Brain microvascular endothelial cell (primary cell): ENCODE measurements around the gene MGAT3.

Source experiments
- DNase-seq: peaks from one replicate; pipeline ENCODE4 v3.0.0-alpha.2; 2020
- H3K27ac ChIP-seq: fragments of 250-450 bp; sonication (Bioruptor Pico); 2 replicates; pipeline ENCODE4 v1.5.1; 2020; ENCODE audit warnings: mild to moderate bottlenecking, moderate library complexity
- H3K27me3 ChIP-seq: fragments of 250-450 bp; sonication (Bioruptor Pico); replicated peaks from 2 replicates; pipeline ENCODE4 v1.5.1; 2020; ENCODE audit warnings: mild to moderate bottlenecking
- H3K36me3 ChIP-seq: fragments of 250-450 bp; sonication (Bioruptor Pico); replicated peaks from 2 replicates; pipeline ENCODE4 v1.5.1; 2020; ENCODE audit warnings: mild to moderate bottlenecking
- H3K4me3 ChIP-seq: 2 replicates; pipeline ENCODE4 v1.5.1; 2011; ENCODE audit warnings: low read depth, mild to moderate bottlenecking, control low read depth, low read length, moderate library complexity
- in situ Hi-C: cut with HindIII; loops from 2 replicates; pipeline ENCODE4 v1.10.0; 2017; ENCODE audit warnings: low sequenced_read_pairs, low pct_ligation_motif_present
- TF ChIP-seq, protein P1 (sequence below): IDR thresholded peaks from 2 replicates; pipeline ENCODE4 v1.5.1; 2011; ENCODE audit warnings: low read depth, mild to moderate bottlenecking, moderate library complexity, low read length, control low read depth, inconsistent platforms; ENCODE audit errors: missing control alignments

Gene MGAT3

DNA sequence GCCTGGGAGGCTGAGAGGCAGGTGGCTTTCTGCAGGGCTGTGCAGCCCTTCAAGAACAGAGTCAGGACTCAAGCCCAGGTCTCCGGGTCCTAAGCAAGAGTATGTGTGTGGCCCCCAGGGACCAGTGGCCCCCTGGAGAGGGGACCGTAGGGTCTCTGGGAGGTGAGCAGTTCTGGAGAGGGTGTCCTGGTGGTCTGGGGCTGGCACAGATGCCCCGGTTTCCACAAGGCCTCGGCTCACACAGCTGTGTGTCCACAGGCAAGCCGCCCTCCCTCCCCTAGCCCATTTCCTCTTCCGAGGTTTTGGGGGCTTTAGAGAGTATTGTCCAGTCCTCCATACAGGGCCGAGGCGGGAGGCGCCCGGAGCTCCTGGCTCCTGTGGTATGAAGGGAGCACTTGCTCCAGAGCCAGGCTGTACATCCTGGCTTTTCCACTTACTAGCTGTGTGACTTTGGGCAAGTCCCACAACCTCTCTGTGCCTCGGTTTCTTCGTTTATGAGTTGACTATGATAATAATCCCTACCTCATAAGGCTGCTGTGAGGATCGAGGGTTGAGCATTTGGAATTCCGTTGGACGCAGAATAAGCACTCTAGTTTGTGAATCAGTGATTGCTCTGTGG is 79.1 kb downstream of the MGAT3 start:
- no peak overlapping the region for H3K27ac ChIP-seq
- no peak overlapping the region for H3K4me3 ChIP-seq
- H3K27me3 ChIP-seq = no peaks in the 10 kb centered on the region
- TF ChIP-seq, protein P1, sequence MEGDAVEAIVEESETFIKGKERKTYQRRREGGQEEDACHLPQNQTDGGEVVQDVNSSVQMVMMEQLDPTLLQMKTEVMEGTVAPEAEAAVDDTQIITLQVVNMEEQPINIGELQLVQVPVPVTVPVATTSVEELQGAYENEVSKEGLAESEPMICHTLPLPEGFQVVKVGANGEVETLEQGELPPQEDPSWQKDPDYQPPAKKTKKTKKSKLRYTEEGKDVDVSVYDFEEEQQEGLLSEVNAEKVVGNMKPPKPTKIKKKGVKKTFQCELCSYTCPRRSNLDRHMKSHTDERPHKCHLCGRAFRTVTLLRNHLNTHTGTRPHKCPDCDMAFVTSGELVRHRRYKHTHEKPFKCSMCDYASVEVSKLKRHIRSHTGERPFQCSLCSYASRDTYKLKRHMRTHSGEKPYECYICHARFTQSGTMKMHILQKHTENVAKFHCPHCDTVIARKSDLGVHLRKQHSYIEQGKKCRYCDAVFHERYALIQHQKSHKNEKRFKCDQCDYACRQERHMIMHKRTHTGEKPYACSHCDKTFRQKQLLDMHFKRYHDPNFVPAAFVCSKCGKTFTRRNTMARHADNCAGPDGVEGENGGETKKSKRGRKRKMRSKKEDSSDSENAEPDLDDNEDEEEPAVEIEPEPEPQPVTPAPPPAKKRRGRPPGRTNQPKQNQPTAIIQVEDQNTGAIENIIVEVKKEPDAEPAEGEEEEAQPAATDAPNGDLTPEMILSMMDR = no peak
- in situ Hi-C loops = no loop called here
- DNase-seq = no peak
- H3K36me3 ChIP-seq = no peaks in the 10 kb centered on the region

DNA sequence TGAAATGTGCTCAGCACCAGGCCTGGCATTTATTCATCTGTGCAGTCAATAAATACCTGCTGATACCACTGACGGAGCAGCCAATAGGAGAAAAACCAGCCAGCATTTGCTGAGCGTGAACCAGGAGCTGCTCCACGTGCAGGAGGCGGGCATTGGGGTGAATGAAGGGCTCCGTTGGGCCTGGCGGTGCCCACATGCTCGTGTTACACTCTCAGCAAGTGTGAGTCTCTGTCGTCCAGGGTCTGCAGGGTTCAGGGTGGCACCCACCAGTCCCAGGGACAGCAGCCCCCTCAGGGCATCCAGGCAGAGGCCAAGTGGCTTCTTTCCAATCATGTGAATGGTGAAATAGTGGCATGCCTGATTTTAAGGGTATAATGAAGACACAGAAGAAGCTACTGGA is 79.9 kb downstream of the MGAT3 start:
- in situ Hi-C loops = no loop called here
- H3K4me3 ChIP-seq = no peak overlapping the region
- H3K27ac ChIP-seq = no peak overlapping the region
- TF ChIP-seq, protein P1 = no peak
- H3K27me3 ChIP-seq = peaks cover 1% of the 10 kb centered on the region
- no peak for DNase-seq
- H3K36me3 ChIP-seq = no peaks in the 10 kb centered on the region

DNA sequence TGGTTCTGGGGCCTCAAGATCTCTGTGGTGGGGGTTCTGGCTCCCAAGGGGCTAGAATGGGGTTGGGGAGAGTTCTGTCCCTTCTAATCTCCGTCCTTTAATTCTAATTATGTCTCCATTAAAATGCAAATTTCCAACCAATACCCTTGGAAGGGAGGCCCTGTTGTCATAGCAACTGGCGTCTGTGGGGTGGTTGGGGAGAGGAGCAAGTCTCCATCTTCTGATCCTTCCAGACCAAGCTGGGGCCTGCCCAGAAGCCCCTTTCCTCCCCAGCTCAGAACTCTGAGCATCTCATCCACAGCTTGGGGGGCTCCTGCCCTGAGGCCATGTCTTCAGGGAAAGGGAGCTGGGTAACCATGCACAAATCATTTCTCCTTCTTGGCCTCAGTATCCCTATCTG is 81.2 kb downstream of the MGAT3 start:
- H3K4me3 ChIP-seq = no peak overlapping the region
- in situ Hi-C loops = no loop called here

More for the DNA sequence above, 81.2 kb downstream of the MGAT3 start:
- TF ChIP-seq, protein P1 = no peak
- Histone ChIP-seq H3K36me3 (no peaks in the 10 kb centered on the region), H3K27ac (no peak overlapping the region), H3K27me3 (peaks cover 1% of the 10 kb centered on the region)
- DNase-seq = no peak
